CD4-positive, alpha-beta T cell (primary cell): ENCODE data around the gene DKKL1. TPM values are rescaled to one million over a fixed set of nuclear protein-coding genes. Genes with fewer than 3 reads are reported as not detected.
A peak's percentile ranks its signal among the peaks of the same experiment; 100 is the strongest.

Experiments used
- ATAC-seq: fragments of 200-7000 bp; cut with Tn5 transposase; one replicate; pipeline ENCODE4 v1.10.0; 2022; ENCODE audit warnings: mild to moderate bottlenecking; ENCODE audit not compliant: poor library complexity
- CTCF ChIA-PET: fragments of 350-600 bp; sonication (Branson Sonifier 250); formaldehyde crosslinking; loops from one replicate; lab custom pipeline; 2021; ENCODE audit warnings: antibody characterized with exemption, inconsistent platforms; lab: Charles Lee
- POLR2A ChIA-PET: fragments of 350-600 bp; sonication (Branson Sonifier 250); formaldehyde crosslinking; loops from one replicate; lab custom pipeline; 2021; ENCODE audit warnings: antibody characterized with exemption, inconsistent platforms; lab: Charles Lee
- DNase-seq, 14 experiments: peaks; one replicate each; pipeline ENCODE4 v3.0.0-alpha.2; 2013 to 2020; ENCODE audit warnings: mixed read lengths in 2 of 14
- H3K27ac ChIP-seq, 2 donors: one replicate each; pipeline versions ENCODE4 v1.5.1 to v1.7.0; 2013; ENCODE audit warnings: low read length in 2 of 2, low read depth in 1 of 2, mild to moderate bottlenecking in 1 of 2
- H3K27me3 ChIP-seq, 2 experiments: 1 replicate in 1 of 2; 2 replicates in 1 of 2; pipeline versions ENCODE4 v1.6.1 to v1.7.0; 2013; ENCODE audit warnings: low read length in 2 of 2, control low read depth in 1 of 2, mild to moderate bottlenecking in 1 of 2, moderate library complexity in 1 of 2; ENCODE audit not compliant: insufficient read depth in 2 of 2, control insufficient read depth in 1 of 2
- H3K36me3 ChIP-seq: one replicate; pipeline ENCODE4 v1.6.1; 2013; ENCODE audit warnings: low read length, control low read depth; ENCODE audit not compliant: insufficient read depth
- H3K4me1 ChIP-seq: one replicate; pipeline ENCODE4 v1.6.1; 2013; ENCODE audit warnings: low read length, control low read depth; ENCODE audit not compliant: insufficient read depth
- H3K4me3 ChIP-seq: one replicate; pipeline ENCODE4 v1.5.1; 2013; ENCODE audit warnings: mild to moderate bottlenecking, low read length, moderate library complexity
- H3K9me3 ChIP-seq, 2 experiments: 1 replicate in 1 of 2; 2 replicates in 1 of 2; pipeline versions ENCODE4 v1.6.1 to v1.7.0; 2013; ENCODE audit warnings: low read length in 2 of 2, mild to moderate bottlenecking in 2 of 2, control low read depth in 1 of 2, moderate library complexity in 1 of 2; ENCODE audit not compliant: control insufficient read depth in 1 of 2, insufficient read depth in 1 of 2
- H3K27ac Mint-ChIP-seq: one replicate; pipeline ENCODE4 v1.8.0; 2020; ENCODE audit warnings: mixed read lengths
- H3K27me3 Mint-ChIP-seq: one replicate; pipeline ENCODE4 v1.8.0; 2021; ENCODE audit warnings: mixed read lengths
- H3K36me3 Mint-ChIP-seq: one replicate; pipeline ENCODE4 v1.8.0; 2021; ENCODE audit warnings: low read depth, mixed read lengths
- H3K4me1 Mint-ChIP-seq: one replicate; pipeline ENCODE4 v1.8.0; 2021; ENCODE audit warnings: low read depth, mixed read lengths
- H3K4me3 Mint-ChIP-seq: one replicate; pipeline ENCODE4 v1.8.0; 2020; ENCODE audit warnings: mild to moderate bottlenecking, mixed read lengths
- H3K9me3 Mint-ChIP-seq: one replicate; pipeline ENCODE4 v1.8.0; 2020; ENCODE audit warnings: mixed read lengths
- intact Hi-C, 2 experiments: fragments of 100-400 bp; cut with DNase I in 1 of 2; cut with micrococcal nuclease in 1 of 2; formaldehyde crosslinking; loops; one replicate each; pipeline versions ENCODE4 v1.15.1 to v1.9.0; 2023 to 2025; cut with DNase I, micrococcal nuclease
- total RNA-seq, 174 experiments: library from RNA in 2 of 174; stranded (reverse) in 2 of 174; gene quantifications; one replicate each; pipeline ENCODE4 v1.2.3 and lab custom pipeline; 2021 to 2026
- TF ChIP-seq, protein P1 (sequence below): fragments of 200-600 bp; IDR thresholded peaks from one replicate; pipeline ENCODE4 v1.8.0; 2022; ENCODE audit warnings: antibody characterized with exemption, mild to moderate bottlenecking

Gene DKKL1
- total RNA-seq, 2 experiments from 2014 or later = not detected

DNA sequence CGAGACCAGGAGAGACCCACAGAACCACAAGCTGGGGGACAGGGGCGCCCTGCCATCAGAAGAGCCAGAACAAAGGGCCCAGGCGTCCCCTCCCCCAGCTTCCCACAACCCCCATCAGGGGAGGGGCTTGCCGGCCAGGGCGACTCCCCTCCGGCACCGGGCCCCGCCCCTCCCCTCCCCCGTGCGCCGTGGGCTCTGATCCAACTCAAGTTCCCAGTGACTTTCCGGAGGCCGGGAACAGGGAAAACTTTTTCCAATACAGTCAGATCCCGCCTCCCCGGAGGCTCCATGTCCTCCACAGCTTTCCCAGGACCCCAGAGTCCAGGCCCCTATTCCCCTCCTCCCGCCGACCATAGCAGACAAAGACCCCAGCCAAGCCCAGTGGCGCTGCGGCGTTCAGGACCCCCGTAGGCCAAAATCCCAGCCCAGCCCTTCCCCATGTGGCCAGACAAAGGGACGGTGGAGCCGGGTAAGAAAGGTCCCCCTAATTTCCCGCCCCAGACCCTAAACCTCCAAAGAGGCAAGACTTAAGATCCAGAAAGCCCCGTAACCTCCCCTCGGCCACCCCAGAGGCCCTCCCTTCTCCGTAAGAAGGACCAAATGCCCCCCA lies 2.1 kb upstream of the DKKL1 start:
- Mint-ChIP-seq H3K36me3 (no peaks in the 10 kb centered on the region), H3K27me3 (peaks cover 22% of the 10 kb centered on the region), H3K4me3 (peak overlapping the region; percentile 26), H3K9me3 (no peaks in the 10 kb centered on the region), H3K4me1 (peaks cover 6% of the 10 kb centered on the region), H3K27ac (no peak overlapping the region)
- peaks cover 35% of the 10 kb centered on the region for H3K4me1 ChIP-seq
- peaks cover 0 to 21% of the 10 kb centered on the region in 2 experiments for H3K9me3 ChIP-seq
- ATAC-seq = no peak
- TF ChIP-seq, protein P1, sequence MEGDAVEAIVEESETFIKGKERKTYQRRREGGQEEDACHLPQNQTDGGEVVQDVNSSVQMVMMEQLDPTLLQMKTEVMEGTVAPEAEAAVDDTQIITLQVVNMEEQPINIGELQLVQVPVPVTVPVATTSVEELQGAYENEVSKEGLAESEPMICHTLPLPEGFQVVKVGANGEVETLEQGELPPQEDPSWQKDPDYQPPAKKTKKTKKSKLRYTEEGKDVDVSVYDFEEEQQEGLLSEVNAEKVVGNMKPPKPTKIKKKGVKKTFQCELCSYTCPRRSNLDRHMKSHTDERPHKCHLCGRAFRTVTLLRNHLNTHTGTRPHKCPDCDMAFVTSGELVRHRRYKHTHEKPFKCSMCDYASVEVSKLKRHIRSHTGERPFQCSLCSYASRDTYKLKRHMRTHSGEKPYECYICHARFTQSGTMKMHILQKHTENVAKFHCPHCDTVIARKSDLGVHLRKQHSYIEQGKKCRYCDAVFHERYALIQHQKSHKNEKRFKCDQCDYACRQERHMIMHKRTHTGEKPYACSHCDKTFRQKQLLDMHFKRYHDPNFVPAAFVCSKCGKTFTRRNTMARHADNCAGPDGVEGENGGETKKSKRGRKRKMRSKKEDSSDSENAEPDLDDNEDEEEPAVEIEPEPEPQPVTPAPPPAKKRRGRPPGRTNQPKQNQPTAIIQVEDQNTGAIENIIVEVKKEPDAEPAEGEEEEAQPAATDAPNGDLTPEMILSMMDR = no peak
- intact Hi-C loops = no loop called here
- DNase-seq = peak in 3 of 14 experiments; percentile 10 to 54 (median 32)
- ChIA-PET CTCF (no interaction called here), POLR2A (no interaction called here)
- H3K27me3 ChIP-seq = peaks cover 48 to 57% of the 10 kb centered on the region in 2 experiments
- no peak overlapping the region for H3K4me3 ChIP-seq
- H3K36me3 ChIP-seq = no peaks in the 10 kb centered on the region
- no peak overlapping the region for H3K27ac ChIP-seq

DNA sequence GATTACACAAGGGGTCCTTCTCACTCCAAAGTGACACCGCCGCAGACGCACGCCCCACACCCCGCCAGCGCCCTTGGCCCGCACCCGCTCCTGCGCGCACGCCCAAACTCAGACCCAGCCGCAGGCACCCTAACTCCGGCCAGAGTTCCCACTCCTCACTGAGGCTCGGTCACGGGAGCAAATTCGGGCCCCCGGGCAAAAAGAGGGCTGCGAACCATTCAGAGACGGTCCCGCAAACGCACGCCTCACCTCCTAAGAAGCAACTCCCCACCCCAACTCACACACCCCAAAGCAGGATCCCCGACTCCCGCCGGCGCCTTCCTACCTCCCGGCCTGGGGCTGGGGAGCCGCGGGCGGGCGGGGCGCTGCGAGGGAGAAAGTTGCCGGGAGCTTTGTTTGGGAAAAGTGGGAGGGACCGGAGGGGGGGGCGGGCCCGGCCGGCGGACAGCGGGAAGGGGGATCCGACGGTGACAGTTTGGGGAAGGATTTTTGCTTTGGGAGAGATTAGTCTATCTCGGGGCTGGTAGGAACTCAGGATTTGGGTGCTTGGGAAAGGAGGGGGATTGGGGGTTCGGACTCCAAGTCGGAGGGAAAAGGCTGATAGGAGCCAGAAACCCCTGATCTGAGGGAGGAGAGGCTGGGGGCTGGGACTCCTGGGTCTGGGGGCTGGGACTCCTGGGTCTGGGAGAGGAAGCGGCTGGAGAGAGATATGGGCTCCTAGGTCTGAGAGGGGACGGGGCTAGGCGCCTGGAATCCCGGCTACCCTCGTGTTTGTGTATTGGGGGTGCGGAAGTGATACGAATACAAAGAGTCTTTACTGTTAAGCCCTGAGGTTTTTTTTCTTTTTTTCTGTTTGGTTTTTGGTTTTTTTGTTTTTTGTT lies 1.4 kb upstream of the DKKL1 start, which contains the start of gene TEAD2:
TSS of gene TEAD2 (minus strand) at position 369 of the 881 bp plus-strand sequence. CDS start 2,341 bp downstream, outside the sequence.
- peaks cover 5% of the 10 kb centered on the region for H3K4me1 Mint-ChIP-seq
- H3K9me3 ChIP-seq = peaks cover 0 to 21% of the 10 kb centered on the region in 2 experiments
- no peaks in the 10 kb centered on the region for H3K36me3 ChIP-seq
- intact Hi-C loops = no loop called here
- H3K27ac ChIP-seq = no peak within 1 kb of the TSS
- H3K4me3 ChIP-seq = peak within 1 kb of the TSS; percentile 5
- peaks cover 19% of the 10 kb centered on the region for H3K27me3 Mint-ChIP-seq
- peak within 1 kb of the TSS; percentile 26 for H3K4me3 Mint-ChIP-seq
- H3K4me1 ChIP-seq = peaks cover 35% of the 10 kb centered on the region
- peak; percentile 23 for ATAC-seq
- CTCF ChIA-PET = no interaction called here
- H3K36me3 Mint-ChIP-seq = no peaks in the 10 kb centered on the region
- H3K27ac Mint-ChIP-seq = no peak within 1 kb of the TSS
- peaks cover 48 to 57% of the 10 kb centered on the region in 2 experiments for H3K27me3 ChIP-seq
- POLR2A ChIA-PET = no interaction called here
- TF ChIP-seq, protein P1 = no peak
- no peaks in the 10 kb centered on the region for H3K9me3 Mint-ChIP-seq
- DNase-seq = peak in 3 of 14 experiments; percentile 16 to 48 (median 46)

DNA sequence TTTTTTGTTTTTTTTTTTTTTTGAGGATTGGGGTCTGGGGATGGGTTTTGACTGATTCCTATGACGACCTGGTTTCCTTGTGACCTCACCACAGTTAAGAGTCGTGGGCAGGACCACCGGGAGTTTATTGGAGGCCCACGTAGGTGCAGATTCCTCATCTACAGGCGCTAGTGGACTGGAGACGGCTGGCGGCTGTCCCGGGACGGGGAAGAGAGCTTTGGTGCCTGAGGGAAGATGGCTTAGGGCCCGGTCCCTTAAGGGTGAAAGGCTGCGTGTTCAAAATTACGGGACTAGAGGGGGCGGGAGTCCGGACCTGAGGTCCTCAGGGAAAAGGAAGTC lies 779 bp upstream of the DKKL1 start:
- H3K27me3 ChIP-seq = peaks cover 48 to 58% of the 10 kb centered on the region in 2 experiments
- Mint-ChIP-seq H3K4me1 (peaks cover 5% of the 10 kb centered on the region), H3K27me3 (peaks cover 19% of the 10 kb centered on the region), H3K4me3 (no peak overlapping the region), H3K36me3 (no peaks in the 10 kb centered on the region), H3K9me3 (no peaks in the 10 kb centered on the region), H3K27ac (no peak overlapping the region)
- TF ChIP-seq, protein P1 = no peak
- H3K9me3 ChIP-seq = peaks cover 0 to 21% of the 10 kb centered on the region in 2 experiments
- peak in 2 of 14 experiments; percentile 36 to 47 for DNase-seq
- CTCF ChIA-PET = no interaction called here
- no peaks in the 10 kb centered on the region for H3K36me3 ChIP-seq
- POLR2A ChIA-PET = no interaction called here
- intact Hi-C loops = no loop called here
- ATAC-seq = peak; percentile 27
- H3K4me1 ChIP-seq = peaks cover 35% of the 10 kb centered on the region
- no peak overlapping the region for H3K27ac ChIP-seq
- no peak overlapping the region for H3K4me3 ChIP-seq
